ENCODE results near the gene NADK2. TPM values are rescaled to one million over a fixed set of nuclear protein-coding genes. Genes with fewer than 3 reads are reported as not detected.

NADK2 gene
- total RNA-seq, 2 donors from 2014 or later, result 26.1 to 29.8 TPM

DNA sequence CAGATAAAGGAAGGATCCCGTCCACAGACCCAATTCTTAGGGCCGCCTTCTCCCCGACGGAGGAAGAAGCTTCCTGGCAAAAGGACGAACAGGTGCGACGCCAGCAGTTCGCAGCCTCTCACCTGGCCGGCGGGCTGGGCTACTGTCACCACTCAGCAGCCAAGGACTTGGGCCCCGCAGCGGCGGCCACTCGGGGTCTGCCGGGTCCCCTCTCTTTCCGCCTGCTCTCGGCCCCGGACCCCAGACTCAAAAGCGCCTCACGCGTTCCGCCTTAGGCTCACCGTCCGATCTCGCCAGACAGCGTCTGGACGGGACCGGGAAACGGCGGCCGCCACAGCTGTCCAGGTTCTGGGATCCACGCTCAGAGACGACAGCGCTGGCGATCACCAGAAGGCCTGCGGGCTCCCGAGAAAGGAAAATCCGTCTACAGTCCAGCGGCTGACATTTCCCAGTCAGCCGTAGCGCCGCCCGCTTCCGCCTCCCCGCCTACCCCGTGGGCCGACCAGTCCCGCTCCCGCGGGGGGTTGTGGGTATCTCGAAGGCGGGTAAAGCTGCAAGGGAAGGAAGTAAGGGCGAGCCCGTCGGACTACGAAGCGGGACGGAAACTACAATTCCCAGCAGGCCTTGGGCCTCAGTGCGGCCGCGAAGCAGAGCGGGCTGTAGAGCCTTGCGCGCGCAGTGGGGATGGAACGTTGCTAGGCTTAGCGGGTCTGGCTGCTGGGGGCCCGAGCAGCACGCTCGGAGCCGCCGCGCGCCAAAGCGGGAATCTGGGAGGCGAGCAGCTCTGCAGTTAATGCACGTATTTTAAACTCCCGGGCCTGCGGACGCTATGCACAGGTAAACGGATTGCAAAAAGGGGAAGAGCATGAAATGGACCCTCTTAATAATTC lies 90.0 kb downstream of the NADK2 start, which contains the start of the genes LMBRD2 and SKP2:
Gene LMBRD2 (minus strand): TSS at position 454 of the 890 bp plus-strand sequence. CDS start 8,538 bp downstream, outside the sequence.
Gene SKP2 (plus strand): TSS at position 678 of the 890 bp plus-strand sequence. CDS start 152 bp downstream, at position 830.
- intact Hi-C loops (cut with DNase I, micrococcal nuclease), result no loop called here

DNA sequence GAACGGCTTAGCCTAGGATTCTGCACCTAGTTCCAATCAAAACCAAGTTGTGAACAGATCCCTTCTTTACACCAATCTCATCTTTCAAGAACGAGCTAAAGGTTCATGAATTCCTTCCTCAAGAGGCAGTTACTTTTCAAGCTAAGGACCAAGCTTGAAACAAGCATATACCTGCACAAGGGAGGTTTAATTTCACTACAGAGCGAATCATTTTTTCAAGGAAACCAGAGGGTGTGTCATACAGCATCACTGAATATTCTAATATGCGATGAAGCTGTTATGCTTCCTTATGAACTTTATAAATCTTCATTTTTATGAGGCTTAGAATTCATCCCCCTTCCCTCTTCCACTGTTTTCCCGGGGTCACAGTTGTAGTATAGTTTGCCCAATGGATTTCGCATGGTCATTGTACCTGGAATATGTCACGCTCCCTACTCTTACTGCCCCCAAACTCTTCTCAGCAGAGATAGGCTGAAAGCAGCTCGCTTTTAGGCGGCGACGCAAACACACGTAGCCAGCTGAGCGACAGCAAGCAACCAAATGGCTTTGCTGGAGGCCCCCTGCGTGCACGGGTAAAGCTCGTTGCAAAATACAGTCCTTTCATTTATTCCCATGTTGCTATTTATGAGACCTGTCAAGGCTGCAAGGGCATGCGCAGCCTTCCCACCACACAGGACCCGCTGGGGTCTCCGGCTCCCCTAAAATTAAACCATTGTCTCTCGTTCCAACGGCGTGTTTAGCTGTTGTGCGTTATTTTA lies 90.9 kb downstream of the NADK2 start:
- DNase-seq (peak; percentile 48 to 50), ATAC-seq (peak; percentile 38)
- intact Hi-C loops (cut with DNase I, micrococcal nuclease), result no loop called here

More for the DNA sequence above, 90.0 kb downstream of the NADK2 start, which contains the start of the genes LMBRD2 and SKP2:
- ATAC-seq (peak; percentile 99), DNase-seq (peak; percentile 97 to 98)

DNA sequence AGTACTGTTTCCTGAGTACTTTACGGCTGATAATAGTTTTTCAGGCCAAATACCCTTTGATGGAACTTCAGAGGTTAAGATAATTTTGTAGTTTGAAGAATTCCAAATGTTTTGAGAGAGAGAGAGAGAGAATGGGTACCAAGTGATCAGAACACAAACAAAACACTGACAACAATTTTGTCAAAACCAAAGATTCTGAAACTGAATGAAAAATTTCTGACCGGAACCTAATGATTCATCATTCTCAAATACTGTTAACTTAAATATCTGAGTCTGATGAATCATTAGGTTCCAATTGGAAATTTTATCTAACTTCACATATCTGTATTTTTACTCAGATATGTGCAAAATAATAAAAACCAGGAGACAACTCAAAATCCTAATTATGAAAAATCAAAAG lies 94.0 kb downstream of the NADK2 start:
- intact Hi-C loops (cut with DNase I, micrococcal nuclease), result no loop called here
- ATAC-seq (no peak), DNase-seq (no peak)

DNA sequence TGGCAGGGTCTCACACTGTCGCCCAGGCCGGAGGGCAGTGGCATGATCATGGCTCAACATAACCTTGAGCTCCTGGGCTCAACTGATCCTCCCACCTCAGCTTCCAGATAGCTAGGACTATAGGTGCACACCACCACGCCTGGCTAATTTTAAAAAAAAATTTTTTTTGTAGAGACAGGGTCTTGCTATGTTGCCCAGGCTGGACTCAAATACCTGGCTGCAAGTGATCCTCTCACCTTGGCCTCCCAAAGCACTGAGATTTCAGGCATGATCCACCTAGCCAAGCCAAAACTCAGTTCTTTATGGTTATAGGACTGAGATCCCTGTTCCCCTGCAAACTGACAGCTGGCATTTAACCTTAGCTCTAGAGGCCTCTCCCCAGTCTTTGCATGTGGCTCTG lies 95.3 kb downstream of the NADK2 start:
- DNase-seq, result no peak
- no peak for ATAC-seq
- intact Hi-C loops (cut with DNase I, micrococcal nuclease), result no loop called here

DNA sequence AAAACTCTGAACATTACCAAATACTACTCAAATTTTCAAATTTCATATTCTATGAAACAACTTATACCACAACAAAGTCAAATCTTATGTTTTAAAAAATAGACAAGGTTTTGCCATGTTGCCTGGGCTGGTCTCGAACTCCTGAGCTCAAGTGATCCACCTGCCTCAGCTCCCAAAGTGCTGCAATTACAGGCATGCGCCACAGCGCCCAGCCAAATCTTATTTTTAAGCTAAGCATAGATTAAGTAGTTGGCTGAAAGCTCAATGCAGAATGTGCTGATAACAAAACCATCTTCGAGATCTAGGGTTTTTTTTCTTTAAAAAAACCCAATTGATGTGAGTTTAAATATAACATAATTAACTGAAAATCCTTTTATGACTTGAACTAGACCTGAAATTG lies 96.4 kb downstream of the NADK2 start:
- DNase-seq (no peak), ATAC-seq (no peak)
- intact Hi-C loops (cut with DNase I, micrococcal nuclease), result no loop called here

Small RNAs within 50 kb of the gene (microRNA-seq; reads per million reads assigned to microRNA genes)
- 1.4 to 3.2 reads per million in 2 donors for gene MIR580

Other genes starting within 250 kb of the NADK2 start
- gene UGT3A2, start 175.0 kb downstream of the NADK2 start, total RNA-seq, result not detected
- gene LMBRD2, start 90.0 kb downstream of the NADK2 start, total RNA-seq, result 10 to 100 TPM; 15.1 to 17.3 TPM
- 10 to 100 TPM; 14.4 to 19.1 TPM for gene SKP2, start 89.8 kb downstream of the NADK2 start, total RNA-seq
- gene RANBP3L, start 60.0 kb upstream of the NADK2 start, total RNA-seq, result under 1 TPM in 1 of 2 donors, not detected in 1; 0.17 TPM

Data from left colon (tissue), 2 donors.